GM23338 (cell line): Measurements from ENCODE around the gene TAGLN3.

Source experiments
- CREB1 ChIP-seq: fragments of 250-450 bp; sonication (Bioruptor Pico); IDR thresholded peaks from 2 replicates; pipeline ENCODE4 v1.5.0; 2020; ENCODE audit warnings: low read depth, mild to moderate bottlenecking, moderate library complexity
- CTCF ChIP-seq, 2 experiments: fragments of 200-600 bp in 1 of 2; sonication (generic) in 1 of 2; conservative IDR thresholded peaks; 2 replicates each; pipeline versions ENCODE4 v1.5.1 to v1.6.1; 2016 to 2017; ENCODE audit warnings: antibody characterized with exemption in 2 of 2, low read depth in 2 of 2, mild to moderate bottlenecking in 2 of 2, moderate library complexity in 1 of 2
- ETS1 ChIP-seq: IDR thresholded peaks from 2 replicates; pipeline ENCODE4 v1.6.1; 2016; ENCODE audit warnings: antibody characterized with exemption
- EZH2 ChIP-seq: fragments of 200-600 bp; sonication (generic); IDR thresholded peaks from one replicate; pipeline ENCODE4 v1.8.0; 2017; ENCODE audit warnings: antibody characterized with exemption, mild to moderate bottlenecking, low read depth; ENCODE audit not compliant: unreplicated experiment
- EZH2phosphoT487 ChIP-seq: fragments of 200-600 bp; sonication (generic); IDR thresholded peaks from one replicate; pipeline ENCODE4 v1.8.1; 2018; ENCODE audit warnings: antibody characterized with exemption; ENCODE audit not compliant: unreplicated experiment
- NANOG ChIP-seq: IDR thresholded peaks from 2 replicates; pipeline ENCODE4 v1.6.1; 2016; ENCODE audit warnings: antibody characterized with exemption, borderline replicate concordance
- POLR2AphosphoS5 ChIP-seq: IDR thresholded peaks from 2 replicates; pipeline ENCODE4 v1.6.1; 2016; ENCODE audit warnings: antibody characterized with exemption, low read depth
- REST ChIP-seq: IDR thresholded peaks from one replicate; pipeline ENCODE4 v1.6.1; 2018; ENCODE audit warnings: antibody characterized with exemption; ENCODE audit not compliant: unreplicated experiment
- STAT1 ChIP-seq: IDR thresholded peaks from one replicate; pipeline ENCODE4 v1.6.1; 2016; ENCODE audit warnings: antibody characterized with exemption; ENCODE audit not compliant: unreplicated experiment
- ZNF462 ChIP-seq: fragments of 250-450 bp; sonication (Bioruptor Pico); IDR thresholded peaks from 2 replicates; pipeline ENCODE4 v1.5.0; 2020; ENCODE audit warnings: mild to moderate bottlenecking, moderate library complexity

DNA sequence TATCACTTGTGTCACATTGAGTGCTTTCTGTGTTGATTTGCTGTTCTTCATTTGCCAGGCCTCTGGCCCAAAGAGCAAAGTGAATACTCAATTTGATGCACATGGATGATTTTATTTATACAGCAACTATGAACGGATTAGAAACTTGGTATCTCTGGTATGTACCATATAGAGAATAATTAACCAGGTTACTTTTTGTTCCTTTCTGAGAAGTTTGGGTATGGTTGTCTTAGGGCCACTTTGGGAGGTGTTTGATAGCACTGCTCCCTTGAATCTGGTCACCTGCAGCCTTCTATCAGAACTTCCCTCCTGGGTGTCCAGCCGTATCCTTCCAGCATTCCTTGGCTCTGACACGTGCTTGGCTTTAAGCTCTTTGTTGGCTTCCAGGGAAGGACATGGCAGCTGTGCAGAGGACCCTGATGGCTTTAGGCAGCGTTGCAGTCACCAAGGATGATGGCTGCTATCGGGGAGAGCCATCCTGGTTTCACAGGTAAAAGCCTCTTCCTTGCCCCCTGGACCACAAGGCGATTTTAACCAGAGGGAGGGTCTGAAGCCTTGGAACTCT is 12.7 kb downstream of the TAGLN3 start:
- no peak for TF ChIP-seq CTCF (conservative IDR thresholded peaks at IDR 0.05; ENCODE audit: low read depth in 2 of 2)
- no peak for TF ChIP-seq POLR2AphosphoS5
- TF ChIP-seq REST = no peak
- TF ChIP-seq EZH2 = no peak
- TF ChIP-seq EZH2phosphoT487 = no peak
- no peak for TF ChIP-seq CREB1 (CRISPR knock-in tag)
- no peak for TF ChIP-seq STAT1
- TF ChIP-seq ETS1 = no peak
- no peak for TF ChIP-seq NANOG
- TF ChIP-seq ZNF462 (CRISPR knock-in tag) = no peak
